ENCODE results near the gene PRDM11. TPM values are rescaled to one million over a fixed set of nuclear protein-coding genes. Genes with fewer than 3 reads are reported as not detected.

PRDM11 gene
- total RNA-seq, 1 donor from 2014 or later: 4.6 TPM

GRCh38 chr11:45187375-45187774 is 40.9 kb downstream of the PRDM11 start:
- DNase-seq (ENCODE audit: low read depth): no peak
- H3K4me3 ChIP-seq (ENCODE audit: low read depth, low read length): no peak overlapping the region
- no peak for TF ChIP-seq CTCF (conservative IDR thresholded peaks at IDR 0.05; ENCODE audit: low read depth, low read length)

DNA sequence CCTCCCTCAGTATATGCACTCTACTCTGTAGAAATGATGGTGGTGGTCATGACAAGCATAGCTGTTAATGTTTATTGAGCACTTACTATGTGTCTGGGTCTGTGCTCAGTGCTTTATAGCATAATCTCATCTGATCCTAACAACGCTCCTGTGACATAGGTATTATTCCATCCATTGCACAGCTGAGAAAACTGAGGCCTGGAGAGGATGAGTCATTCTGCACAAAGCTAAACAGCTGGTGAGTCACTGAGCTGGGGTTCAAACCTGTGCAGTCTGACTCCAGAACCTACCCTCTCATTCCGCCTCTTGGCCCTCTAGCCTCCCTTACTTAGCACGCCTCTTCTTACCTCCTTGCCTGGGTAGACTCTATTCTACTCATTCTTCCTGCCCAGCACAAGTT is 41.7 kb downstream of the PRDM11 start:
- H3K4me3 ChIP-seq (ENCODE audit: low read depth, low read length): no peak overlapping the region
- DNase-seq (ENCODE audit: low read depth): no peak
- no peak for TF ChIP-seq CTCF (conservative IDR thresholded peaks at IDR 0.05; ENCODE audit: low read depth, low read length)

GRCh38 chr11:45189230-45189629 is 42.8 kb downstream of the PRDM11 start:
- no peak for TF ChIP-seq CTCF (conservative IDR thresholded peaks at IDR 0.05; ENCODE audit: low read depth, low read length)
- H3K4me3 ChIP-seq (ENCODE audit: low read depth, low read length): no peak overlapping the region
- DNase-seq (ENCODE audit: low read depth): no peak

GRCh38 chr11:45193695-45194094 is 47.3 kb downstream of the PRDM11 start:
- DNase-seq (ENCODE audit: low read depth): no peak
- no peak overlapping the region for H3K4me3 ChIP-seq (ENCODE audit: low read depth, low read length)
- TF ChIP-seq CTCF (conservative IDR thresholded peaks at IDR 0.05; ENCODE audit: low read depth, low read length): no peak

GRCh38 chr11:45204761-45205160 is 58.3 kb downstream of the PRDM11 start:
- H3K4me3 ChIP-seq (ENCODE audit: low read depth, low read length): no peak overlapping the region
- DNase-seq (ENCODE audit: low read depth): no peak
- TF ChIP-seq CTCF (conservative IDR thresholded peaks at IDR 0.05; ENCODE audit: low read depth, low read length): no peak

DNA sequence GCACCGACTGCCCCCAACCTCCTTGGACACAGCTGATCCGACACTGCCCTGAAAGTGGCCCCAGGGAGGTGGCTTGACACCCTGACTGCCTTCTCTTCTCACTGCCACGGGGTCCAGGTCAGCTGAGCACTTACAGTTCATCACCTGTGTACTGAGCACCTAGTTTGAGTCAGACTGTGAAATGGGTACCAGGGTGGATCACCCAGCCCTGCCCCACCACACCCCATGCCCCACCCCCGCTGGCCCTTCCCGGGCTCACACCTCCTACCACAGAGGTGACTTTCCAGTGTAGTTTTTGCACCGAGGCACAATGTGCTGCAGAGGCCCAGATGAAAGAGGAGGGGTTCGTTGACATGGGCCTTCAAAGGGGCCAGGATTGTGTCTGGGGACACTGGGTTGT is 59.5 kb downstream of the PRDM11 start:
- no peak for DNase-seq (ENCODE audit: low read depth)

More for the DNA sequence above, 59.5 kb downstream of the PRDM11 start:
- no peak overlapping the region for H3K4me3 ChIP-seq (ENCODE audit: low read depth, low read length)
- no peak for TF ChIP-seq CTCF (conservative IDR thresholded peaks at IDR 0.05; ENCODE audit: low read depth, low read length)
